NCI-H2107 treated with DMSO at 0.1 percent for 48 hours (cell line): Measurements from ENCODE around the gene FAM237B.

Experiments
- DNase-seq: peaks from one replicate; lab custom pipeline; 2025; ENCODE audit not compliant: unreplicated experiment; lab: John Stamatoyannopoulos, UW

Gene FAM237B

DNA sequence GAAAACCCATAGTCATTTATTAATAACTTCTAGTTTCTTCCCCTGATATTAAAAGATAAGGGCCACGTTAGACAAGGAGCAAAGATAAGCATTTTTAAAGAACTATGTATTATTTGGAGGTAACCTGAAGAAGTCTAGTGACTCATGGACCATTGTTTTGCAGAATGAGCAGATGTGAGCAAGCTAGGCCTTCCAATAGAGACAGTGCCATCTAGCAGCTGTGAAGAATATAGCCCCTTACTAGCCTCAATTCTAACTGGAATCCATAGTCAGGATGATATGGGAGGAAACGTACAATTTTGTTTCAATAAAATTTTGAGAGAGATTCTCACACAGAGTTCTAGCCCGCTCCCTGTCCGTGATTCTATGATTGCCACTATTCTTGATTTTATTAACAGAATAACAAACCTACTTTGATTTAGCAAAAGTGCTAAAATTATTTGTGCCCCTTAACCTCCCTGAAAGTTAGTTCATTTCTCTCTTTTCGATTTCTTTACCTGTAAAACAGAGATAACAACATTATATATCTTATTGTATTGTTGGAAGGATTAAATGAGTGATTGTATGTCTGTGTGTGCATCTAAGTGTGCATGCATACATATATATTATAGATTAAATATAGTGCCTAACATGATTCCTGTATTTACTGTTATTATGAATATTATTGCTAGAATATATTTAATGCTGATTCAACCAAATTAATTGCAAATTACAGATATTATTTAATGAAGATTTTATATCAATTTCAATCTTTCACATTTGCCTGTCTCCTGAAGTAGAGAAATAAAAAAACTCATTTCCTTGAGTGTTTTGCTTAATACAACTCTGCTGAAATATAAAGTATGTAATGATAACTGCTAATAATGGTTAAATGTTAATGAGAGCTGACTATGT is 22.7 kb downstream of the FAM237B start:
- DNase-seq: peak; percentile 11

- DNase-seq: no peak
Measured at GRCh38 chr7:90290244-90291113, 30.6 kb downstream of the FAM237B start.

- no peak for DNase-seq
Measured at GRCh38 chr7:90288154-90288553, 33.0 kb downstream of the FAM237B start.

DNA sequence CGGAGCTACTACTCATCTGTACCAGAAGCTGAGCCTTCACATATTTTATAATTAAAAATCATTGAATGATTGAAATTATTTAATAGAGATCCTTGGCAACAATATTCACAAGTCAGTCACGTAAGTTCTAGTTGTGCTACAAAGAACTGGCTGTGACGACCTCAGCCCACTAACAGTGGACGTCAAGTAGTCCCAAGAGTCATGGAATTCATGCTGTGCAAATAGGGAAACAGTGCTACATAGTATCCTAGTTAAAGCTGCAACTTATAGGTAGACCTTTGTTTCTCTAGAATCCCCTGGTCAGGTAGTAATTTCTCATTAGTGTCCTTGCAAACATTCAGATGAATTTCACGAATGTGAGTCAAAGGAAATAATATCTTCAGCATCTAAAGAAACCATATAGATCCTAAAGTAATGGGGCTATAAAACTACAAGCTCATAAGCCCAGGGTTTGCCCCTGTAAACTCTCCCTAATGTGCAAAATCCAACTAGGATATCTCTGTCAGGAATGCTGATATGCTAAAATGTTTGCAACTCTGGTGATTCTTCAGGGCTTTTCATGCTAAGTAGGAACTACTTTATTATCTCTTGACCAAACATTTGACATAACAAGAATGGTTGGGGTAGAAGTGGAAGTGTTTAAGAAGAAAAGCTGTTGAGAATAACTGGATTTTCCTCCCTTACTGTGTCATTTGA is 44.9 kb downstream of the FAM237B start:
- no peak for DNase-seq

DNA sequence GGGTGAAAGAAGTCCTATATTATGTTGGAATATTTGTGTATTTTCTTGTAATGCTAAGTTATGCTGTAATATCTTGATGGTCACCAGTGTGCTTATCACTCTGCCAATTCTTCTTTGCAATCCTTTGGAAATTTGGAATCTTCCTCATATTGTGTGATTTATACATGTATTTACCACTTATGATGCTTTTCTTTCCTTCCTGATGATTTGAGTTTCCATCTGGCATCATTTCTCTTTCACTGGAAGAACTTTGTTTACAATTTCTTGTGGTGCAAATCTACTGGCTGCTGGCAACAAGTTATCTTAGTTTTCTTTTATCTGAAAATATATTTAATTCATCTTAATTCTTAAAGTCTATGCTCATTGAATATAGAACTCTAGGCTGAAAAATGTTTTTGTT is 46.9 kb downstream of the FAM237B start:
- DNase-seq: no peak

DNA sequence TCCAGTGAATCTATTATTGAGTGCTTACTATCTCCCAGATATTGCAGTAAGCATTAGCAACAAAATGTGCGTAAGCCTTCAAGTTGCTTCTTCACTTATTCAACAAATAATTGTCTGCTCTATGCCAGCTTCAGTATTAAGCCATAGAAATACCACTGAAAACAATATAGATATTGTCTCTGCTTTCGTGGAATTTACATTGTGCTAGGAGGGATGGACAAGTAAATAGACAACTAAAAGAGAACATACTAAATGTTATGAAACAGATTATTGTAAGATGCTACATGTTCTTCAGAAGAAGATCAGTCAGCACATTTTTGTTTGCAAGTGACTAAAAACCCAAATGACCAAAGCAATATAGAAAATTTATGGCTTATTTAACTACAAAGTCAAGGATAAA is 48.9 kb downstream of the FAM237B start:
- no peak for DNase-seq

DNA sequence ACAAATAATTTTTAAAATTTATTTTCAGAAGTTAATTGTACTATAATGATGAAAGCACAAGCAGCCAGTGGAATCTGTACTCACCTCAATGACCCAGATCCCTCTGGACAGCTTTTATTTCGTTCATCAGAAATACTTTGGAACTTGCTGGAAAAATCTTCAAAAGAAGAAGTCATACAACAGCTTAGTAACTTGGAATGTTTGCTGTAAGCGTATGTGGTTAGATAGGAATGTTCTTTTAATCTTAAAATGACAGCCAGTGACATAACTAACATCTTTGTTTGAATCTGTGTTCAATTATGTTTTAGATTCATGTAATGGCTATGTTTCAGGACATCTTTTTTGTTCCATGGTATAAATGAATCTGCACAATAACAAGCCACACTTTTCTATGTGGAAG is 49.4 kb downstream of the FAM237B start:
- DNase-seq: no peak

DNA sequence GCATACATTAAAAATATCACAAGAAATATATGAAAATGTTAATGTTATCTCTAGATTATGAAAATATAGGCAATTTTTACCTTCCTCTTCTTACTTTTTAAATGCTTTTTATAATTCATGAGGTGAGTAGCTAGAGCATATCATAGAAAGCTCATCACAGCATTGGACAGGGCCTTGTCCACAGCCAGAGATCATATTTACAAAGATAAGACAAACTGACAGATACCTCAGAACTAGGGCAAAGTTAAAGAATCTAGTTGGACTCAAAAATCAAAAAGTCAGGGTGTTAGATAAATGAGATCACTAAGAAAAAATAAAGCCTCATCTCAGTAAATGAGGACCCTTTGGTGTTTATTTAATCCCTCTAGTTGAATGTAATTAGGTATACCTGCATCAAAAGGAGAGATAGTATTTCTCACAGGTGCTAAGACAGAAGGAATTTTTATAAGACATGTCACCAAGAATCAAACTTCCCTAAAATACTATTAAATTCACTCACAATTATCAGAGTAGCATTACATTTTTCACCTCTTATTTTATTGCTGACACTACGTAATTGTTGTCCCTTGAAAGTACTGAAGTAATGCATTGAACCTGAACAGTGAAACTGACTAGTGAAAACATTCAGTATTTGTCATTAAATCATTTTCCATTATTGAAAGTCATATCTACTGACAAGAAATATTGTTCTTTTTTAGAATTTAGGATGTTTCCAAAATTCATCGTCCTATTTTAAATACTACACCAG is 50.5 kb downstream of the FAM237B start:
- DNase-seq: no peak

DNA sequence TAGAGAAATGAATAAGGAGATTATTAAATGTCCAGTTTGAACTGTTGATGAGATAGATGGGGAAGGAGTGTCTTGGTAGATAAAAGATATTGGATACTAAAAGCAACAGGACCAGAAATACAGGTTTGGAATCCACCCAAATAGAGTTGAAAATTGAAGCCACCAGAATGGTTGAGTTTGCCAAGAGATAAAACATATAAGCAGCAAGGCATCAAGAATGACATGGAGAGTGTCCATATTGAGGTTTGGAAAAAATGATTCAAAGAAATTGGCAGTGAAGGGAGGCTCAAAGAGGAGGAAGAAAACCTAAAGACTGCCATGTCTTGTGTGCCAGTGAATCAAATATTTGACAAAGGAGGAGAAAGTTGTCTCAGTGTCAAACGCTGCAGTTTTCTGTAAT is 51.9 kb downstream of the FAM237B start:
- DNase-seq: no peak

DNA sequence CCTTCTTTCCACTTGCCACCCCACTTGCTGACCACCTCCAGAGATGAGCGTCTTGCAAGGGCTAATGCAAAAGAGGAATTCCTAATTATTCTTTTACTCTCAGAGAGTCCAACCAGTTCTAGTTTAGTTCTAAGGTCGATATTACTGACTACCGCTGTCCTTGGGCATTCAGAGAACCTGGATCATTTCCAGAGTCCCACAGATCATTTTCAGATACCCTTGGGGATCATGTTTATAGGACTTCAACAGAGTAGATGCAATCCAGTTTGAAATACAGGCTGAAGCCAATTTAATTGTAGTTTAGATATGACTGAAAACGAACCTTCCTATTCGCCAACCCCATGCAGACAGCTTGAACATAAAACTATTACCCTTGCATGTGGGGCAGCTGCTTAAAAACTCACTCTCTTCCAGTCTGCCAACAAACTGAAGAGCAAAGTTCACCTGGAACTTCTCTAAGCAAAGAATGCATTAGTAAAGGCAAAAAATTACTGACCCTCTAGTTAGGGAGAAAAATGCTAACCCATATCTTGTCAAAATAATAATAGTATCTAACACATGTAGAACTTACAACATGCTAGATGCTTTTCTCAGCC is 53.7 kb downstream of the FAM237B start:
- DNase-seq: no peak

- DNase-seq: no peak
Measured at GRCh38 chr7:90266808-90267207, 54.3 kb downstream of the FAM237B start.
